PC-3 (cell line): ENCODE data around the gene ARL8A.

ENCODE experiments used
- CTCF ChIP-seq: fragments of 300-600 bp; sonication (generic); conservative IDR thresholded peaks from 2 replicates; pipeline ENCODE4 v1.5.1; 2017; ENCODE audit warnings: antibody characterized with exemption, low read depth, mild to moderate bottlenecking, low read length
- EZH2 ChIP-seq: fragments of 300-600 bp; sonication (generic); IDR thresholded peaks from one replicate; pipeline ENCODE4 v1.6.1; 2017; ENCODE audit warnings: antibody characterized with exemption, mild to moderate bottlenecking, low read length; ENCODE audit not compliant: unreplicated experiment
- EZH2phosphoT487 ChIP-seq: fragments of 300-600 bp; sonication (generic); IDR thresholded peaks from 2 replicates; pipeline ENCODE4 v1.6.1; 2018; ENCODE audit warnings: mild to moderate bottlenecking, antibody characterized with exemption, low read length, borderline replicate concordance

- TF ChIP-seq EZH2: no peak
- TF ChIP-seq CTCF: no peak
- no peak for TF ChIP-seq EZH2phosphoT487
Observed at GRCh38 chr1:202143768-202144401, 652 bp downstream of the ARL8A start.
